Measurements from ENCODE around the gene SLC6A19. TPM values are rescaled to one million over a fixed set of nuclear protein-coding genes. Genes with fewer than 3 reads are reported as not detected.

SLC6A19 gene
- total and polyA plus RNA-seq, 4 donors = 0.06 TPM; not detected in 3

GRCh38 chr5:1222621-1223277, 21.4 kb downstream of the SLC6A19 start:
- H3K9ac ChIP-seq (ENCODE audit: insufficient read depth in 1 of 2, low read length in 2 of 2) = no peak overlapping the region
- H3K4me1 ChIP-seq (ENCODE audit: control insufficient read depth in 5 of 5, insufficient read depth in 5 of 5, low read length in 5 of 5) = no peaks in the 10 kb centered on the region
- peaks cover 0 to 2% (median 0%) of the 10 kb centered on the region in 4 donors for H3K9me3 ChIP-seq (ENCODE audit: control insufficient read depth in 4 of 4, insufficient read depth in 3 of 4, low read length in 3 of 4)
- no peak overlapping the region for H3K4me3 ChIP-seq
- 84 to 85% methylated on average over 27 of the region's 27 CpGs for WGBS, 2 donors
- H3K27ac ChIP-seq (ENCODE audit: low read depth in 1 of 2, low read length in 1 of 2) = no peak overlapping the region
- peaks cover 0 to 3% (median 0%) of the 10 kb centered on the region in 3 donors for H3K27me3 ChIP-seq (ENCODE audit: control insufficient read depth in 3 of 3, insufficient read depth in 3 of 3, low read length in 2 of 3)
- no peak for TF ChIP-seq CTCF (IDR thresholded peaks at IDR 0.05; ENCODE audit: control extremely low read depth, extremely low read depth)
- no peaks in the 10 kb centered on the region for H3K36me3 ChIP-seq (ENCODE audit: control insufficient read depth in 4 of 4, insufficient read depth in 4 of 4, low read length in 4 of 4)
- no peak for ATAC-seq (ENCODE audit: insufficient read depth, low FRiP score)
- no peak for DNase-seq

- Histone ChIP-seq H3K9me3 (ENCODE audit: control insufficient read depth in 4 of 4, insufficient read depth in 3 of 4, low read length in 3 of 4) (peaks cover 0 to 2% (median 0%) of the 10 kb centered on the region in 4 donors), H3K4me3 (no peak overlapping the region), H3K27me3 (ENCODE audit: control insufficient read depth in 3 of 3, insufficient read depth in 3 of 3, low read length in 2 of 3) (peaks cover 0 to 5% (median 0%) of the 10 kb centered on the region in 3 donors), H3K36me3 (ENCODE audit: control insufficient read depth in 4 of 4, insufficient read depth in 4 of 4, low read length in 4 of 4) (no peaks in the 10 kb centered on the region), H3K4me1 (ENCODE audit: control insufficient read depth in 5 of 5, insufficient read depth in 5 of 5, low read length in 5 of 5) (no peaks in the 10 kb centered on the region), H3K27ac (ENCODE audit: low read depth in 1 of 2, low read length in 1 of 2) (no peak overlapping the region), H3K9ac (ENCODE audit: insufficient read depth in 1 of 2, low read length in 2 of 2) (no peak overlapping the region)
- TF ChIP-seq CTCF (IDR thresholded peaks at IDR 0.05; ENCODE audit: control extremely low read depth, extremely low read depth) = no peak
- DNase-seq (no peak), ATAC-seq (ENCODE audit: insufficient read depth, low FRiP score) (no peak)
- WGBS, 2 donors = 76 to 88% methylated on average over 12 of the region's 12 CpGs
These were observed 21.9 kb downstream of the SLC6A19 start for GRCh38 chr5:1223278-1223670.

GRCh38 chr5:1224631-1225030, 23.2 kb downstream of the SLC6A19 start:
- Histone ChIP-seq H3K4me1 (ENCODE audit: control insufficient read depth in 5 of 5, insufficient read depth in 5 of 5, low read length in 5 of 5) (no peaks in the 10 kb centered on the region), H3K9me3 (ENCODE audit: control insufficient read depth in 4 of 4, insufficient read depth in 3 of 4, low read length in 3 of 4) (peaks cover 0 to 2% (median 0%) of the 10 kb centered on the region in 4 donors), H3K27me3 (ENCODE audit: control insufficient read depth in 3 of 3, insufficient read depth in 3 of 3, low read length in 2 of 3) (peaks cover 0 to 6% (median 0%) of the 10 kb centered on the region in 3 donors), H3K36me3 (ENCODE audit: control insufficient read depth in 4 of 4, insufficient read depth in 4 of 4, low read length in 4 of 4) (no peaks in the 10 kb centered on the region), H3K9ac (ENCODE audit: insufficient read depth in 1 of 2, low read length in 2 of 2) (no peak overlapping the region), H3K27ac (ENCODE audit: low read depth in 1 of 2, low read length in 1 of 2) (no peak overlapping the region), H3K4me3 (no peak overlapping the region)
- WGBS, 2 donors = 88 to 89% methylated on average over 15 of the region's 15 CpGs
- ATAC-seq (ENCODE audit: insufficient read depth, low FRiP score) = no peak
- DNase-seq = no peak
- no peak for TF ChIP-seq CTCF (IDR thresholded peaks at IDR 0.05; ENCODE audit: control extremely low read depth, extremely low read depth)

Data from lung (tissue), 12 donors.